GM21528 (cell line): Measurements from ENCODE around the gene VPS50.

Experiments used
- ATAC-seq: cut with Tn5 transposase; IDR thresholded peaks from one replicate; pipeline ENCODE4 v1.9.1; 2021; ENCODE audit warnings: mild to moderate bottlenecking, moderate library complexity; ENCODE audit not compliant: unreplicated experiment, low FRiP score

VPS50 gene

GRCh38 chr7:93390660-93391059 is 158.5 kb downstream of the VPS50 start:
- no peak for ATAC-seq

GRCh38 chr7:93392984-93393383 is 160.8 kb downstream of the VPS50 start:
- ATAC-seq: no peak

GRCh38 chr7:93399642-93400041 is 167.5 kb downstream of the VPS50 start:
- ATAC-seq: no peak

GRCh38 chr7:93402944-93403343 is 170.8 kb downstream of the VPS50 start:
- no peak for ATAC-seq

- no peak for ATAC-seq
Observed at GRCh38 chr7:93407239-93407638, 175.1 kb downstream of the VPS50 start.

- no peak for ATAC-seq
Observed at GRCh38 chr7:93409324-93409723, 177.2 kb downstream of the VPS50 start.
